GM12891 (cell line): ENCODE results near the gene DPP4.

Experiments
- POLR2A ChIP-seq: IDR thresholded peaks from 2 replicates; pipeline ENCODE4 v1.6.1; 2011; ENCODE audit warnings: low read depth, low read length, control low read depth
- POLR2AphosphoS5 ChIP-seq: IDR thresholded peaks from 2 replicates; pipeline ENCODE4 v1.6.1; 2011; ENCODE audit warnings: low read depth, low read length, control low read depth
- POU2F2 ChIP-seq: IDR thresholded peaks from 2 replicates; pipeline ENCODE4 v1.6.1; 2011; ENCODE audit warnings: low read depth, mild to moderate bottlenecking, control low read depth, low read length, moderate library complexity
- TAF1 ChIP-seq: IDR thresholded peaks from 2 replicates; pipeline ENCODE4 v1.6.1; 2011; ENCODE audit warnings: low read depth, low read length, control low read depth

GRCh38 chr2:162057426-162057825, 16.6 kb downstream of the DPP4 start:
- TF ChIP-seq POLR2A (no peak), TAF1 (no peak), POU2F2 (no peak), POLR2AphosphoS5 (no peak)
